GM19395 (cell line): ENCODE measurements around the gene TMEM14B.
"Not testable (repeated sequence)": the region's sequence is repeated elsewhere in the genome, so short reads cannot be mapped to it uniquely, and the experiment has no call there.

Experiments
- ATAC-seq: cut with Tn5 transposase; IDR thresholded peaks from one replicate; pipeline ENCODE4 v1.9.1; 2021; ENCODE audit warnings: mild to moderate bottlenecking, moderate library complexity; ENCODE audit not compliant: unreplicated experiment

Gene TMEM14B

GRCh38 chr6:10747251-10747972 lies at the start of gene TMEM14B:
Gene TMEM14B, plus strand, starts transcription at chr6:10747805. Its CDS starts 1,441 bp downstream, at chr6:10749246.
- peak; percentile 95 for ATAC-seq

- ATAC-seq, result peak; percentile 74
Measured at GRCh38 chr6:10713962-10714361, 33.6 kb upstream of the TMEM14B start.

- ATAC-seq, result no peak
Measured at GRCh38 chr6:10719296-10719963, 28.2 kb upstream of the TMEM14B start.

GRCh38 chr6:10719964-10720264 lies 27.7 kb upstream of the TMEM14B start:
- no peak for ATAC-seq

- ATAC-seq, result no peak
Measured at GRCh38 chr6:10720265-10720959, 27.2 kb upstream of the TMEM14B start.

- ATAC-seq, result not testable (repeated sequence)
Measured at GRCh38 chr6:10720960-10721849, 26.4 kb upstream of the TMEM14B start.

- ATAC-seq, result no peak
Measured at GRCh38 chr6:10721850-10722569, 25.6 kb upstream of the TMEM14B start.

- no peak for ATAC-seq
Measured at GRCh38 chr6:10722570-10722819, 25.1 kb upstream of the TMEM14B start.

- peak; percentile 98 for ATAC-seq
Measured at GRCh38 chr6:10722820-10723566, 24.6 kb upstream of the TMEM14B start, which contains the start of gene TMEM14C. Gene TMEM14C, plus strand, starts transcription at chr6:10723070. Its CDS starts 1,544 bp downstream, at chr6:10724614.

GRCh38 chr6:10723567-10723881 lies 24.1 kb upstream of the TMEM14B start:
- peak; percentile 0 for ATAC-seq

GRCh38 chr6:10725044-10725443 lies 22.6 kb upstream of the TMEM14B start:
- ATAC-seq, result no peak

- ATAC-seq, result no peak
Measured at GRCh38 chr6:10725716-10726115, 21.9 kb upstream of the TMEM14B start.

- no peak for ATAC-seq
Measured at GRCh38 chr6:10730254-10730653, 17.4 kb upstream of the TMEM14B start.

GRCh38 chr6:10733151-10733715 lies 14.4 kb upstream of the TMEM14B start:
- ATAC-seq, result no peak

GRCh38 chr6:10733863-10734262 lies 13.7 kb upstream of the TMEM14B start:
- no peak for ATAC-seq

GRCh38 chr6:10736731-10737130 lies 10.9 kb upstream of the TMEM14B start:
- ATAC-seq, result no peak

GRCh38 chr6:10740061-10740460 lies 7.5 kb upstream of the TMEM14B start:
- no peak for ATAC-seq

GRCh38 chr6:10741643-10742042 lies 6.0 kb upstream of the TMEM14B start:
- ATAC-seq, result not testable (repeated sequence)

- no peak for ATAC-seq
Measured at GRCh38 chr6:10742251-10742650, 5.4 kb upstream of the TMEM14B start.

GRCh38 chr6:10743515-10743914 lies 4.1 kb upstream of the TMEM14B start:
- no peak for ATAC-seq
